H9 (cell line): ENCODE data around the gene PRKAG2. TPM values are rescaled to one million over a fixed set of nuclear protein-coding genes. Genes with fewer than 3 reads are reported as not detected.
A peak's percentile ranks its signal among the peaks of the same experiment; 100 is the strongest.

Experiments
- DNase-seq: peaks from one replicate; pipeline ENCODE4 v3.0.0-alpha.2; 2017
- H2AFZ ChIP-seq: one replicate; pipeline ENCODE4 v1.6.1; 2013; ENCODE audit warnings: mild to moderate bottlenecking, low read length, control low read depth, moderate library complexity
- H2AK5ac ChIP-seq: 2 replicates; pipeline ENCODE4 v1.6.1; 2013; ENCODE audit warnings: low read length, control low read depth, mixed read lengths; ENCODE audit not compliant: insufficient read length
- H2BK120ac ChIP-seq: one replicate; pipeline ENCODE4 v1.6.1; 2013; ENCODE audit warnings: low read depth, mild to moderate bottlenecking, low read length, control low read depth, inconsistent platforms; ENCODE audit not compliant: poor library complexity, severe bottlenecking
- H2BK12ac ChIP-seq: 2 replicates; pipeline ENCODE4 v1.6.1; 2013; ENCODE audit warnings: low read length, control low read depth, mixed read lengths, low read depth; ENCODE audit not compliant: insufficient read length
- H2BK15ac ChIP-seq: 2 replicates; pipeline ENCODE4 v1.6.1; 2013; ENCODE audit warnings: low read depth, low read length, control low read depth
- H2BK20ac ChIP-seq: one replicate; pipeline ENCODE4 v1.6.1; 2013; ENCODE audit warnings: low read depth, mild to moderate bottlenecking, low read length, control low read depth, inconsistent platforms; ENCODE audit not compliant: poor library complexity, severe bottlenecking
- H2BK5ac ChIP-seq: 2 replicates; pipeline ENCODE4 v1.6.1; 2013; ENCODE audit warnings: low read length, control low read depth, mixed read lengths; ENCODE audit not compliant: insufficient read length
- H3K14ac ChIP-seq: 2 replicates; pipeline ENCODE4 v1.6.1; 2013; ENCODE audit warnings: low read length, control low read depth; ENCODE audit not compliant: insufficient read depth
- H3K18ac ChIP-seq: 2 replicates; pipeline ENCODE4 v1.6.1; 2013; ENCODE audit warnings: low read depth, mild to moderate bottlenecking, mixed read lengths, low read length, control low read depth; ENCODE audit not compliant: insufficient read length
- H3K23ac ChIP-seq: 2 replicates; pipeline ENCODE4 v1.6.1; 2013; ENCODE audit warnings: low read length, control low read depth, mixed read lengths, low read depth; ENCODE audit not compliant: insufficient read length
- H3K23me2 ChIP-seq: 2 replicates; pipeline ENCODE4 v1.6.1; 2013; ENCODE audit warnings: low read depth, mild to moderate bottlenecking, mixed read lengths, low read length, control low read depth; ENCODE audit not compliant: insufficient read length, poor library complexity, severe bottlenecking
- H3K27ac ChIP-seq: 2 replicates; pipeline ENCODE4 v1.5.1; 2013; ENCODE audit warnings: low read length, control low read depth, mixed read lengths, low read depth; ENCODE audit not compliant: insufficient read length
- H3K27me3 ChIP-seq: 2 replicates; pipeline ENCODE4 v1.6.1; 2013; ENCODE audit warnings: low read length, control low read depth, inconsistent platforms; ENCODE audit not compliant: insufficient read depth
- H3K4ac ChIP-seq: 2 replicates; pipeline ENCODE4 v1.6.1; 2013; ENCODE audit warnings: low read depth, mild to moderate bottlenecking, control low read depth, inconsistent platforms, low read length, moderate library complexity
- H3K4me1 ChIP-seq: 2 replicates; pipeline ENCODE4 v1.6.1; 2013; ENCODE audit warnings: low read length, control low read depth, inconsistent platforms; ENCODE audit not compliant: insufficient read depth
- H3K4me2 ChIP-seq: 2 replicates; pipeline ENCODE4 v1.6.1; 2013; ENCODE audit warnings: low read length, control low read depth, mixed read lengths; ENCODE audit not compliant: insufficient read length, insufficient read depth
- H3K56ac ChIP-seq: 2 replicates; pipeline ENCODE4 v1.6.1; 2013; ENCODE audit warnings: low read depth, mild to moderate bottlenecking, mixed read lengths, low read length, control low read depth; ENCODE audit not compliant: insufficient read length
- H3K79me1 ChIP-seq: 2 replicates; pipeline ENCODE4 v1.6.1; 2013; ENCODE audit warnings: low read depth, mild to moderate bottlenecking, moderate library complexity, low read length, control low read depth, inconsistent platforms; ENCODE audit not compliant: insufficient read depth, poor library complexity, severe bottlenecking
- H3K79me2 ChIP-seq: 2 replicates; pipeline ENCODE4 v1.6.1; 2013; ENCODE audit warnings: low read length, control low read depth, inconsistent platforms; ENCODE audit not compliant: insufficient read depth
- H3K9ac ChIP-seq: 2 replicates; pipeline ENCODE4 v1.6.1; 2013; ENCODE audit warnings: low read length, control low read depth, mixed read lengths; ENCODE audit not compliant: insufficient read length; ENCODE audit errors: extremely low read depth
- H3K9me3 ChIP-seq: one replicate; pipeline ENCODE4 v1.6.1; 2013; ENCODE audit warnings: low read depth, low read length, inconsistent platforms; ENCODE audit not compliant: control insufficient read depth
- H3T11ph ChIP-seq: one replicate; pipeline ENCODE4 v1.6.1; 2013; ENCODE audit warnings: mild to moderate bottlenecking, low read length, control low read depth, inconsistent platforms
- H4K20me1 ChIP-seq: one replicate; pipeline ENCODE4 v1.6.1; 2013; ENCODE audit not compliant: control insufficient read depth, insufficient read length, insufficient read depth
- H4K5ac ChIP-seq: 2 replicates; pipeline ENCODE4 v1.6.1; 2013; ENCODE audit warnings: low read depth, mild to moderate bottlenecking, mixed read lengths, low read length, control low read depth; ENCODE audit not compliant: insufficient read length
- H4K8ac ChIP-seq: replicated peaks from 2 replicates; pipeline ENCODE4 v1.6.1; 2013; ENCODE audit warnings: low read length, control low read depth, mixed read lengths, low read depth; ENCODE audit not compliant: insufficient read length
- H4K91ac ChIP-seq: 2 replicates; pipeline ENCODE4 v1.6.1; 2013; ENCODE audit warnings: low read depth, mild to moderate bottlenecking, moderate library complexity, mixed read lengths, low read length, control low read depth; ENCODE audit not compliant: insufficient read length
- H3K27ac Mint-ChIP-seq, 3 experiments: 2 replicates in 2 of 3; 3 replicates in 1 of 3; pipeline ENCODE4 v1.8.0; 2020 to 2021; ENCODE audit warnings: mixed read lengths in 3 of 3, mild to moderate bottlenecking in 1 of 3, moderate library complexity in 1 of 3
- H3K27me3 Mint-ChIP-seq: 2 replicates; pipeline ENCODE4 v1.8.0; 2021; ENCODE audit warnings: low read depth, mild to moderate bottlenecking, moderate library complexity, mixed read lengths
- H3K36me3 Mint-ChIP-seq, 3 experiments: 2 replicates in 2 of 3; 3 replicates in 1 of 3; pipeline ENCODE4 v1.8.0; 2020 to 2021; ENCODE audit warnings: low read depth in 3 of 3, mixed read lengths in 3 of 3; ENCODE audit not compliant: insufficient read depth in 1 of 3
- H3K4me1 Mint-ChIP-seq, 2 experiments: 2 replicates each; pipeline ENCODE4 v1.8.0; 2020; ENCODE audit warnings: mixed read lengths in 2 of 2
- H3K4me3 Mint-ChIP-seq, 2 experiments: 2 replicates in 1 of 2; 3 replicates in 1 of 2; pipeline ENCODE4 v1.8.0; 2020 to 2021; ENCODE audit warnings: mild to moderate bottlenecking in 2 of 2, mixed read lengths in 2 of 2, moderate library complexity in 1 of 2
- H3K9me3 Mint-ChIP-seq, 2 experiments: 2 replicates in 1 of 2; 3 replicates in 1 of 2; pipeline ENCODE4 v1.8.0; 2020; ENCODE audit warnings: mild to moderate bottlenecking in 2 of 2, mixed read lengths in 2 of 2, moderate library complexity in 1 of 2
- WGBS: extraction: QIAGEN DNeasy Blood & Tissue Kit; methylation state at CpG from one replicate; pipeline ENCODE4 v1.1.7; 2013; ENCODE audit warnings: missing lambda C conversion rate, low lambda C conversion rate, mixed read lengths; ENCODE audit not compliant: insufficient read length; ENCODE audit errors: extremely low coverage; 5-methylcytosine and 5-hydroxymethylcytosine counted together
- total RNA-seq: library from RNA; stranded (reverse); gene quantifications from 2 replicates; pipeline ENCODE4 v1.2.1, GENCODE V29; 2021
- TF ChIP-seq, protein P1 (sequence below): fragments of 200-600 bp; sonication (generic); conservative IDR thresholded peaks from 3 replicates; pipeline ENCODE4 v1.8.0; 2021; ENCODE audit warnings: antibody characterized with exemption, mild to moderate bottlenecking

Gene PRKAG2
- total RNA-seq, 1 experiment from 2014 or later: 11.8 TPM

DNA sequence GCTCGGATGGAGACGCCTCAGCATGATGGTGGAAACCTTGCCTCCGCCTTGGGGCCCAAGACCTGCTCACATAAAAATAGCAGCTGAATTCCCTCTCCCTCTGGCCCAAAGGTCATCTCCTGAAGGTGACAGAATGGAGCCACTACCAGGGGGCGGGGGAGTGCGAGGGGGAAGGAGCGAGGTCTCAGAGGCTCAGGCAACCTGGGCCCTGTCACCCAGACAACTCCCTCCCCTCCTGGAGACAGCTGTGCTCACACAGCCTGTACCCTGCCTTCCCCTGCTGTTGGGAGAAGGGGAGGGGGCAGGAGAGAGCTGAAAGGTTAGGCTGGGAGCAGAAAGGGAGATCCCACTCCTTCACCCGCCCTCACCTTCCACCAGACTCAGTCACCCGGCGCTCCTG lies 184.2 kb downstream of the PRKAG2 start:
- Histone ChIP-seq H2AK5ac (no peak overlapping the region), H2BK20ac (no peak overlapping the region), H2BK12ac (no peak overlapping the region), H3K27ac (no peak overlapping the region), H3K9ac (no peak overlapping the region), H3K14ac (no peak overlapping the region), H4K8ac (no peak overlapping the region), H3T11ph (no peak overlapping the region), H3K4me1 (peaks cover 4% of the 10 kb centered on the region; the same call in 1 of the 2 replicates), H3K18ac (no peak overlapping the region), H4K91ac (no peak overlapping the region), H3K79me2 (no peaks in the 10 kb centered on the region), H3K23me2 (no peaks in the 10 kb centered on the region), H3K4me2 (no peak overlapping the region), H3K4ac (no peak overlapping the region), H3K23ac (no peak overlapping the region), H2BK15ac (no peak overlapping the region), H3K9me3 (no peaks in the 10 kb centered on the region), H4K20me1 (no peaks in the 10 kb centered on the region), H2AFZ (no peak overlapping the region), H4K5ac (no peak overlapping the region), H3K79me1 (no peaks in the 10 kb centered on the region), H3K27me3 (no peaks in the 10 kb centered on the region), H2BK120ac (no peak overlapping the region), H3K56ac (no peak overlapping the region), H2BK5ac (no peak overlapping the region)
- DNase-seq: peak; percentile 46
- no CpG with 5 or more reads among the region's 9 CpGs for WGBS
- H3K4me1 Mint-ChIP-seq: peaks cover 32 to 39% of the 10 kb centered on the region in 2 experiments
- no peaks in the 10 kb centered on the region for H3K9me3 Mint-ChIP-seq
- peaks cover 2% of the 10 kb centered on the region; the same call in 1 of the 2 replicates for H3K27me3 Mint-ChIP-seq
- H3K36me3 Mint-ChIP-seq: no peaks in the 10 kb centered on the region
- no peak overlapping the region for H3K27ac Mint-ChIP-seq
- TF ChIP-seq, protein P1, sequence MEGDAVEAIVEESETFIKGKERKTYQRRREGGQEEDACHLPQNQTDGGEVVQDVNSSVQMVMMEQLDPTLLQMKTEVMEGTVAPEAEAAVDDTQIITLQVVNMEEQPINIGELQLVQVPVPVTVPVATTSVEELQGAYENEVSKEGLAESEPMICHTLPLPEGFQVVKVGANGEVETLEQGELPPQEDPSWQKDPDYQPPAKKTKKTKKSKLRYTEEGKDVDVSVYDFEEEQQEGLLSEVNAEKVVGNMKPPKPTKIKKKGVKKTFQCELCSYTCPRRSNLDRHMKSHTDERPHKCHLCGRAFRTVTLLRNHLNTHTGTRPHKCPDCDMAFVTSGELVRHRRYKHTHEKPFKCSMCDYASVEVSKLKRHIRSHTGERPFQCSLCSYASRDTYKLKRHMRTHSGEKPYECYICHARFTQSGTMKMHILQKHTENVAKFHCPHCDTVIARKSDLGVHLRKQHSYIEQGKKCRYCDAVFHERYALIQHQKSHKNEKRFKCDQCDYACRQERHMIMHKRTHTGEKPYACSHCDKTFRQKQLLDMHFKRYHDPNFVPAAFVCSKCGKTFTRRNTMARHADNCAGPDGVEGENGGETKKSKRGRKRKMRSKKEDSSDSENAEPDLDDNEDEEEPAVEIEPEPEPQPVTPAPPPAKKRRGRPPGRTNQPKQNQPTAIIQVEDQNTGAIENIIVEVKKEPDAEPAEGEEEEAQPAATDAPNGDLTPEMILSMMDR: no peak
- no peak overlapping the region for H3K4me3 Mint-ChIP-seq
